Peyer's patch (tissue), 4 donors: ENCODE results near the gene FCER2.

ENCODE experiments used
- POLR2A ChIP-seq, 2 donors: fragments of 450-650 bp; IDR thresholded peaks; one replicate each; pipeline ENCODE4 v1.5.1; 2017; ENCODE audit warnings: antibody characterized with exemption in 2 of 2, mild to moderate bottlenecking in 2 of 2, moderate library complexity in 2 of 2
- TF ChIP-seq, protein P1 (sequence below), 6 experiments: fragments of 450-650 bp in 4 of 6; fragments of 200-600 bp in 2 of 6; sonication (generic) in 1 of 6; IDR thresholded peaks; one replicate each; pipeline ENCODE4 v1.5.1; 2017 to 2019; ENCODE audit warnings: antibody characterized with exemption in 6 of 6, mild to moderate bottlenecking in 3 of 6, moderate library complexity in 1 of 6

GRCh38 chr19:7644550-7644877 is 57.4 kb downstream of the FCER2 start:
- TF ChIP-seq POLR2A (IDR thresholded peaks at IDR 0.05), result no peak
- TF ChIP-seq, protein P1, sequence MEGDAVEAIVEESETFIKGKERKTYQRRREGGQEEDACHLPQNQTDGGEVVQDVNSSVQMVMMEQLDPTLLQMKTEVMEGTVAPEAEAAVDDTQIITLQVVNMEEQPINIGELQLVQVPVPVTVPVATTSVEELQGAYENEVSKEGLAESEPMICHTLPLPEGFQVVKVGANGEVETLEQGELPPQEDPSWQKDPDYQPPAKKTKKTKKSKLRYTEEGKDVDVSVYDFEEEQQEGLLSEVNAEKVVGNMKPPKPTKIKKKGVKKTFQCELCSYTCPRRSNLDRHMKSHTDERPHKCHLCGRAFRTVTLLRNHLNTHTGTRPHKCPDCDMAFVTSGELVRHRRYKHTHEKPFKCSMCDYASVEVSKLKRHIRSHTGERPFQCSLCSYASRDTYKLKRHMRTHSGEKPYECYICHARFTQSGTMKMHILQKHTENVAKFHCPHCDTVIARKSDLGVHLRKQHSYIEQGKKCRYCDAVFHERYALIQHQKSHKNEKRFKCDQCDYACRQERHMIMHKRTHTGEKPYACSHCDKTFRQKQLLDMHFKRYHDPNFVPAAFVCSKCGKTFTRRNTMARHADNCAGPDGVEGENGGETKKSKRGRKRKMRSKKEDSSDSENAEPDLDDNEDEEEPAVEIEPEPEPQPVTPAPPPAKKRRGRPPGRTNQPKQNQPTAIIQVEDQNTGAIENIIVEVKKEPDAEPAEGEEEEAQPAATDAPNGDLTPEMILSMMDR (IDR thresholded peaks at IDR 0.05), result no peak
